Right lobe of liver (tissue), 6 donors: ENCODE results near the gene TOGARAM2. TPM values are rescaled to one million over a fixed set of nuclear protein-coding genes. Genes with fewer than 3 reads are reported as not detected.

ENCODE experiments used
- ATAC-seq, 4 donors: fragments of 200-7000 bp; cut with Tn5 transposase; one replicate each; pipeline ENCODE4 v1.9.1; 2020; ENCODE audit warnings: mild to moderate bottlenecking in 4 of 4, moderate library complexity in 4 of 4
- DNase-seq, 3 donors: peaks; one replicate each; pipeline ENCODE4 v3.0.0-alpha.2; 2020
- H3K27ac ChIP-seq, 3 donors: fragments of 200-600 bp; one replicate each; pipeline ENCODE4 v1.8.0; 2022
- H3K27me3 ChIP-seq, 2 donors: fragments of 200-600 bp; one replicate each; pipeline ENCODE4 v1.8.0; 2022
- H3K36me3 ChIP-seq, 4 donors: fragments of 200-600 bp; sonication (generic) in 1 of 4; one replicate each; pipeline versions ENCODE4 v1.5.1 to v1.8.0; 2017 to 2022; ENCODE audit warnings: control low read depth in 1 of 4
- H3K4me1 ChIP-seq, 4 donors: fragments of 200-600 bp; sonication (generic) in 1 of 4; one replicate each; pipeline versions ENCODE4 v1.5.1 to v1.8.0; 2017 to 2022; ENCODE audit warnings: control low read depth in 1 of 4
- H3K4me3 ChIP-seq, 3 donors: fragments of 200-600 bp; one replicate each; pipeline ENCODE4 v1.8.0; 2022
- H3K9me3 ChIP-seq, 4 donors: fragments of 200-600 bp; sonication (generic) in 1 of 4; one replicate each; pipeline versions ENCODE4 v1.5.1 to v1.8.0; 2017 to 2022; ENCODE audit warnings: control low read depth in 1 of 4
- POLR2A ChIP-seq: fragments of 450-650 bp; IDR thresholded peaks from one replicate; pipeline ENCODE4 v1.6.1; 2017; ENCODE audit warnings: antibody characterized with exemption, mild to moderate bottlenecking
- WGBS: methylation state at CpG from one replicate; pipeline ENCODE4 v1.1.6; 2018; ENCODE audit warnings: low coverage, low lambda C conversion rate; ENCODE audit not compliant: insufficient coverage; ENCODE audit errors: missing lambda C conversion rate; 5-methylcytosine and 5-hydroxymethylcytosine counted together
- intact Hi-C, 2 donors: fragments of 100-400 bp; cut with DNase I; formaldehyde crosslinking; loops; one replicate each; pipeline versions ENCODE4 v1.11.2 to v1.14.1; 2022
- total RNA-seq, 6 experiments: library from RNA; depleted of rRNA in 2 of 6; stranded (reverse); fragments of >200 nt in 2 of 6; fragmentation: NEBNext Ultra II Directional in 3 of 6; extraction: Animal tissue kit (Norgen Biotek cat#: 25700) in 3 of 6; gene quantifications; one replicate each; pipeline versions ENCODE4 v1.1.0 to v1.2.4, GENCODE V29; 2016 to 2023
- TF ChIP-seq, protein P1 (sequence below), 4 donors: fragments of 200-600 bp in 3 of 4; fragments of 450-650 bp in 1 of 4; IDR thresholded peaks; one replicate each; pipeline versions ENCODE4 v1.5.1 to v1.8.0; 2016 to 2022; ENCODE audit warnings: antibody characterized with exemption in 4 of 4, mild to moderate bottlenecking in 2 of 4
- donor health status: DM: no; HTN: yes; CAD: no.
- donor health status: DM: no; HTN: no; CAD: no.
- donor health status: DM: no; HTN: no; CAD: no.
- donor health status: DM: no; HTN: yes; CAD: no.
- donor health status: DM: no; HTN: yes; CAD: no.

TOGARAM2 gene
- total RNA-seq, 6 experiments from 2014 or later: 0.06 to 0.37 (median 0.14) TPM; not detected in 1

DNA sequence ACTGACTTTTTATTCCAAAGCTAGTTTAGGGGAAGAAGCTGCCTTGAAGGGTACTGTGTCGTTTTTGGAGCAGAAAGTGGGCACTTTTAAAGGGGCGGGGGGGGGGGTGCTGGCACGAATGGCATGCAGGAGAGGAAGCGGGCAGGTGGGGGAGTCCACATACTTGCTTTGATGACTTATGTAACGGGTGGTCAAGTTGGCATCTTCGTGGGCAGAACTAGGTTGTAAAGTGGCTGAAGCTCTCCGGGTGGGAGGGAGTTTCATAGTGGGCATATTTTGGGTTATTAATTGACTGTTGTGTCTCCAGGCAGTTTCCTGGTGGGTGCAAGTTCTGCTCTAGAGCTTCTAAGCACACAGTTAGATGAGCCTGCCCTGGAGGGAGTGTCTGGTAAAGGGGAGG is 73.3 kb downstream of the TOGARAM2 start:
- WGBS: 49% methylated on average over 3 of the region's 7 CpGs
- Histone ChIP-seq H3K27me3 (no peaks in the 10 kb centered on the region), H3K9me3 (no peaks in the 10 kb centered on the region), H3K4me3 (no peak overlapping the region), H3K36me3 (no peaks in the 10 kb centered on the region), H3K4me1 (no peaks in the 10 kb centered on the region), H3K27ac (no peak overlapping the region)
- ATAC-seq (no peak), DNase-seq (no peak)
- TF ChIP-seq, protein P1, sequence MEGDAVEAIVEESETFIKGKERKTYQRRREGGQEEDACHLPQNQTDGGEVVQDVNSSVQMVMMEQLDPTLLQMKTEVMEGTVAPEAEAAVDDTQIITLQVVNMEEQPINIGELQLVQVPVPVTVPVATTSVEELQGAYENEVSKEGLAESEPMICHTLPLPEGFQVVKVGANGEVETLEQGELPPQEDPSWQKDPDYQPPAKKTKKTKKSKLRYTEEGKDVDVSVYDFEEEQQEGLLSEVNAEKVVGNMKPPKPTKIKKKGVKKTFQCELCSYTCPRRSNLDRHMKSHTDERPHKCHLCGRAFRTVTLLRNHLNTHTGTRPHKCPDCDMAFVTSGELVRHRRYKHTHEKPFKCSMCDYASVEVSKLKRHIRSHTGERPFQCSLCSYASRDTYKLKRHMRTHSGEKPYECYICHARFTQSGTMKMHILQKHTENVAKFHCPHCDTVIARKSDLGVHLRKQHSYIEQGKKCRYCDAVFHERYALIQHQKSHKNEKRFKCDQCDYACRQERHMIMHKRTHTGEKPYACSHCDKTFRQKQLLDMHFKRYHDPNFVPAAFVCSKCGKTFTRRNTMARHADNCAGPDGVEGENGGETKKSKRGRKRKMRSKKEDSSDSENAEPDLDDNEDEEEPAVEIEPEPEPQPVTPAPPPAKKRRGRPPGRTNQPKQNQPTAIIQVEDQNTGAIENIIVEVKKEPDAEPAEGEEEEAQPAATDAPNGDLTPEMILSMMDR (IDR thresholded peaks at IDR 0.05): no peak
- no peak for TF ChIP-seq POLR2A
- intact Hi-C loops: no loop called here

GRCh38 chr2:29055601-29056000 is 74.5 kb downstream of the TOGARAM2 start:
- H3K4me1 ChIP-seq: no peaks in the 10 kb centered on the region
- H3K27me3 ChIP-seq: no peaks in the 10 kb centered on the region
- no peaks in the 10 kb centered on the region for H3K9me3 ChIP-seq
- no peak for DNase-seq
- no peak overlapping the region for H3K4me3 ChIP-seq
- WGBS: 89% methylated on average over 1 of the region's 1 CpG
- H3K36me3 ChIP-seq: no peaks in the 10 kb centered on the region
- no peak for ATAC-seq
- TF ChIP-seq, protein P1 (IDR thresholded peaks at IDR 0.05): no peak
- no peak for TF ChIP-seq POLR2A
- intact Hi-C loops: no loop called here
- H3K27ac ChIP-seq: no peak overlapping the region

- 83% methylated on average over 2 of the region's 5 CpGs for WGBS
- DNase-seq: no peak
- no peak for TF ChIP-seq POLR2A
- TF ChIP-seq, protein P1 (IDR thresholded peaks at IDR 0.05): no peak
Observed at GRCh38 chr2:29056452-29056851, 75.4 kb downstream of the TOGARAM2 start.

GRCh38 chr2:29057006-29057405 is 75.9 kb downstream of the TOGARAM2 start:
- H3K9me3 ChIP-seq: no peaks in the 10 kb centered on the region
- DNase-seq: no peak
- no peak for ATAC-seq
- intact Hi-C loops: no loop called here
- TF ChIP-seq, protein P1 (IDR thresholded peaks at IDR 0.05): no peak
- H3K4me1 ChIP-seq: no peaks in the 10 kb centered on the region
- no peaks in the 10 kb centered on the region for H3K36me3 ChIP-seq
- WGBS: 76% methylated on average over 4 of the region's 4 CpGs
- no peak overlapping the region for H3K27ac ChIP-seq
- no peak overlapping the region for H3K4me3 ChIP-seq
- H3K27me3 ChIP-seq: no peaks in the 10 kb centered on the region

More at GRCh38 chr2:29056452-29056851, 75.4 kb downstream of the TOGARAM2 start:
- Histone ChIP-seq H3K27ac (no peak overlapping the region), H3K36me3 (no peaks in the 10 kb centered on the region), H3K4me1 (no peaks in the 10 kb centered on the region), H3K9me3 (no peaks in the 10 kb centered on the region), H3K27me3 (no peaks in the 10 kb centered on the region), H3K4me3 (no peak overlapping the region)
- intact Hi-C loops: no loop called here
- ATAC-seq: no peak

DNA sequence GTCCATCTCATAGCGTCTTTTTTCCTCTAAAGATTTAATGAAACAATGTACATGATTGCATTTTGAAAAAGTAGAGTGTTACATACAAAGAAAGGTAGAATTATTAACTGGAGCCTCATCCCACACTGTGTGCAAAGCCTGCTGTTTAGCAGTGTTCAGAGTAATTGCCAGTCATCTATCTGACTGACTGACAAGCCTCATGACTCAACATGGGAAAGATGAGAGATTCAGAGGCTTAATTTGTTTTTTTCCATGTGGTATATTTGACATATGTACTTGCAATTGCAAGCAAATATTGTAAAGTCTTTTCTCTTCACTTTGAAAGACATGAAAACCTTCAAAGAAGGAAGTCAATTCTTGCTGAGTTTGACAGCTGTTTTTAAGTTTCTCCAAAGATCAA is 78.5 kb downstream of the TOGARAM2 start:
- ATAC-seq: no peak
- no peaks in the 10 kb centered on the region for H3K27me3 ChIP-seq
- H3K4me1 ChIP-seq: no peaks in the 10 kb centered on the region
- no peak for DNase-seq
- intact Hi-C loops: no loop called here
- H3K9me3 ChIP-seq: no peaks in the 10 kb centered on the region
- no peak for TF ChIP-seq POLR2A
- TF ChIP-seq, protein P1 (IDR thresholded peaks at IDR 0.05): no peak
- 73% methylated on average over 1 of the region's 1 CpG for WGBS
- no peaks in the 10 kb centered on the region for H3K36me3 ChIP-seq
- H3K27ac ChIP-seq: no peak overlapping the region
- H3K4me3 ChIP-seq: no peak overlapping the region
